ENCODE data around the gene BABAM2.

GRCh38 chr2:28082131-28082530 lies 191.6 kb downstream of the BABAM2 start:
- TF ChIP-seq CTCF (IDR thresholded peaks at IDR 0.05) (no peak), EP300 (IDR thresholded peaks at IDR 0.05; ENCODE audit: low read depth) (no peak), POLR2AphosphoS5 (IDR thresholded peaks at IDR 0.05) (no peak)

Measured in transverse colon (tissue), 4 donors.